ENCODE data around the gene TANC1. TPM values are rescaled to one million over a fixed set of nuclear protein-coding genes. Genes with fewer than 3 reads are reported as not detected.

The TANC1 gene
- total and polyA plus RNA-seq, 2 donors (not counting 3 experiments of a cell fraction or from before 2014, with no cell fraction given), result 58.9 to 99.4 TPM

- Histone ChIP-seq H3K27ac (ENCODE audit: insufficient read depth, low read depth, low read length) (no peak overlapping the region), H3K9ac (replicated peaks; ENCODE audit: extremely low read depth, insufficient read depth, low read length) (no peak overlapping the region), H3K4me1 (ENCODE audit: control insufficient read depth, extremely low read depth, insufficient read depth, low read length) (no peaks in the 10 kb centered on the region), H3K27me3 (ENCODE audit: control insufficient read depth in 2 of 2, insufficient read depth in 2 of 2, low read length in 2 of 2) (no peaks in the 10 kb centered on the region), H3K9me3 (replicated peaks; ENCODE audit: control insufficient read depth, insufficient read depth, low read length) (no peaks in the 10 kb centered on the region), H4K20me1 (replicated peaks; ENCODE audit: control insufficient read depth, extremely low read depth, insufficient read depth, low read length) (no peaks in the 10 kb centered on the region), H3K79me2 (ENCODE audit: control insufficient read depth, insufficient read depth, low read length) (no peaks in the 10 kb centered on the region), H3K4me2 (ENCODE audit: insufficient read depth, low read length) (no peak overlapping the region), H3K9me1 (replicated peaks; ENCODE audit: control insufficient read depth, extremely low read depth, insufficient read depth, low read length) (no peaks in the 10 kb centered on the region), H3K36me3 (ENCODE audit: control insufficient read depth in 2 of 2, extremely low read depth in 1 of 2, insufficient read depth in 2 of 2, low read length in 2 of 2) (peaks cover 24 to 52% of the 10 kb centered on the region in 2 experiments), H2AFZ (ENCODE audit: low read depth, low read length) (no peak overlapping the region), H3K4me3 (replicated peaks in 1 of 3; ENCODE audit: insufficient read depth in 1 of 3, low read depth in 1 of 3, low read length in 3 of 3) (no peak overlapping the region)
- dilution Hi-C loops (cut with MboI; ENCODE audit: extremely low pct_ligation_motif_present, low sequenced_read_pairs), result no loop called here
- ChIA-PET POLR2A (no interaction called here), CTCF (interaction anchor here (0.9 to 1.5 kb wide), 3 partner anchors 17 to 768 kb away, joined by 3 to 4 read pairs (median 3); no protein-coding TSS in a partner anchor)
- BruUV-seq (replicated peaks), result no TSS peak
- DNase-seq (ENCODE audit: low read depth, low spot score) (no peak), FAIRE-seq (no peak)
- TF ChIP-seq JUN (IDR thresholded peaks at IDR 0.05; ENCODE audit: borderline replicate concordance, insufficient read depth, insufficient read length, low read depth) (no peak), FOS (IDR thresholded peaks at IDR 0.05; ENCODE audit: borderline replicate concordance, insufficient read depth, low read length) (no peak), CTCF (IDR thresholded peaks at IDR 0.05; ENCODE audit: extremely low read depth in 1 of 2, insufficient read depth in 1 of 2, low read depth in 1 of 2, low read length in 2 of 2) (no peak), POLR2A (IDR thresholded peaks at IDR 0.05; ENCODE audit: low read depth, low read length) (no peak), POLR2AphosphoS5 (IDR thresholded peaks at IDR 0.05; ENCODE audit: insufficient read depth, low read depth, low read length) (no peak), MAX (IDR thresholded peaks at IDR 0.05; ENCODE audit: insufficient read depth, insufficient read length) (no peak), EZH2 (IDR thresholded peaks at IDR 0.05; ENCODE audit: borderline replicate concordance, low read depth, low read length, severe bottlenecking) (no peak), GATA2 (IDR thresholded peaks at IDR 0.05; ENCODE audit: insufficient read depth, insufficient read length, low read depth, low read length) (no peak), MYC (IDR thresholded peaks at IDR 0.05; ENCODE audit: low read depth, low read length) (no peak)
- intact Hi-C loops (cut with micrococcal nuclease), result no loop called here
Observed at GRCh38 chr2:159199761-159200465, 231.5 kb downstream of the TANC1 start.
